GM12878 (cell line): ENCODE results near the gene ZNF385A. TPM values are rescaled to one million over a fixed set of nuclear protein-coding genes. Genes with fewer than 3 reads are reported as not detected.

Experiments used
- ATAC-seq: fragments of 200-7000 bp; cut with Tn5 transposase; 3 replicates; pipeline ENCODE4 v1.9.1; 2020; ENCODE audit warnings: mild to moderate bottlenecking, moderate library complexity
- BruUV-seq: library from RNA; stranded (reverse); fragments of 400-500 nt; replicated peaks from 2 replicates; lab custom pipeline; 2021; lab: Mats Ljungman, UMichigan
- CTCF ChIA-PET: fragments of 300-600 bp; sonication (Branson Sonifier 250); formaldehyde crosslinking; extraction: SDS; loops from one replicate; lab custom pipeline; 2021; ENCODE audit warnings: inconsistent platforms; lab: Yijun Ruan, JAX
- POLR2A ChIA-PET: fragments of 350-600 bp; formaldehyde crosslinking; extraction: SDS; loops from one replicate; lab custom pipeline; 2021; ENCODE audit warnings: inconsistent platforms; lab: Charles Lee
- RAD21 ChIA-PET: fragments of 300-600 bp; sonication (Branson Sonifier 250); formaldehyde crosslinking; loops from one replicate; lab custom pipeline; 2023; ENCODE audit warnings: antibody characterized with exemption; ENCODE audit not compliant: unreplicated experiment; lab: Charles Lee
- SMC1A ChIA-PET: fragments of 300-600 bp; sonication (Branson Sonifier 250); formaldehyde crosslinking; loops from one replicate; lab custom pipeline; 2023; ENCODE audit not compliant: unreplicated experiment, uncharacterized antibody; lab: Charles Lee
- DNase-seq: peaks from one replicate; pipeline ENCODE4 v3.0.0-alpha.2; 2011; ENCODE audit warnings: low read depth, low spot score
- FAIRE-seq: peaks from 3 replicates; lab custom pipeline; 2011; peaks lifted over from hg19 to GRCh38; lab: Jason Lieb, UNC
- H2AFZ ChIP-seq: 2 replicates; pipeline ENCODE4 v1.6.0; 2011; ENCODE audit warnings: low read depth, low read length, control low read depth; ENCODE audit not compliant: control insufficient read depth
- H3K27ac ChIP-seq: 2 replicates; pipeline ENCODE4 v1.5.1; 2011; ENCODE audit warnings: control low read depth; ENCODE audit not compliant: control insufficient read depth, insufficient read depth
- H3K27me3 ChIP-seq, 2 experiments: replicated peaks in 1 of 2; 2 replicates each; pipeline versions ENCODE4 v1.6.0 to v1.6.1; 2011; ENCODE audit warnings: low read length in 1 of 2; ENCODE audit not compliant: control insufficient read depth in 2 of 2, insufficient read depth in 2 of 2
- H3K36me3 ChIP-seq, 2 experiments: 2 replicates each; pipeline ENCODE4 v1.5.1; 2011; ENCODE audit warnings: low read length in 1 of 2; ENCODE audit not compliant: control insufficient read depth in 2 of 2, insufficient read depth in 2 of 2
- H3K4me1 ChIP-seq: 2 replicates; pipeline ENCODE4 v1.6.1; 2011; ENCODE audit warnings: mild to moderate bottlenecking, low read length, moderate library complexity, mixed read lengths; ENCODE audit not compliant: control insufficient read depth, insufficient read depth
- H3K4me2 ChIP-seq: 2 replicates; pipeline ENCODE4 v1.6.0; 2011; ENCODE audit warnings: control low read depth; ENCODE audit not compliant: control insufficient read depth, insufficient read depth
- H3K4me3 ChIP-seq: fragments of 200-600 bp; sonication (generic); 2 replicates; pipeline ENCODE4 v1.5.1; 2016
- H3K79me2 ChIP-seq: 2 replicates; pipeline ENCODE4 v1.6.0; 2011; ENCODE audit warnings: low read length; ENCODE audit not compliant: control insufficient read depth, insufficient read depth
- H3K9ac ChIP-seq: 2 replicates; pipeline ENCODE4 v1.8.0; 2011; ENCODE audit warnings: low read length, control low read depth, mixed read lengths; ENCODE audit not compliant: control insufficient read depth, insufficient read depth
- H3K9me3 ChIP-seq: replicated peaks from 3 replicates; pipeline ENCODE4 v1.5.1; 2011; ENCODE audit warnings: mild to moderate bottlenecking, low read length; ENCODE audit not compliant: control insufficient read depth, insufficient read depth
- H4K20me1 ChIP-seq: 2 replicates; pipeline ENCODE4 v1.6.0; 2011; ENCODE audit not compliant: control insufficient read depth, insufficient read depth
- ATF3 ChIP-seq: IDR thresholded peaks from 2 replicates; pipeline ENCODE4 v1.6.1; 2011; ENCODE audit warnings: low read depth, mild to moderate bottlenecking, low read length, moderate library complexity, borderline replicate concordance; ENCODE audit errors: extremely low read depth
- CHD1 ChIP-seq: IDR thresholded peaks from 2 replicates; pipeline ENCODE4 v1.6.1; 2012; ENCODE audit warnings: low read depth, low read length, improper control_type of control experiment
- DPF2 ChIP-seq: fragments of 450-650 bp; IDR thresholded peaks from 2 replicates; pipeline ENCODE4 v1.6.1; 2017; ENCODE audit warnings: mild to moderate bottlenecking
- EED ChIP-seq: sonication (generic); IDR thresholded peaks from 2 replicates; pipeline ENCODE4 v1.6.1; 2016; ENCODE audit warnings: antibody characterized with exemption, low read depth
- FOXK2 ChIP-seq: fragments of 450-650 bp; IDR thresholded peaks from 2 replicates; pipeline ENCODE4 v1.6.1; 2017; ENCODE audit warnings: mild to moderate bottlenecking, moderate library complexity
- IKZF2 ChIP-seq, 2 experiments: fragments of 450-650 bp; IDR thresholded peaks; 2 replicates each; pipeline ENCODE4 v1.6.1; 2017; ENCODE audit warnings: mild to moderate bottlenecking in 2 of 2, moderate library complexity in 2 of 2
- JUNB ChIP-seq: IDR thresholded peaks from 2 replicates; pipeline ENCODE4 v1.6.1; 2016; ENCODE audit warnings: antibody characterized with exemption, mild to moderate bottlenecking
- LARP7 ChIP-seq: fragments of 450-650 bp; IDR thresholded peaks from 2 replicates; pipeline ENCODE4 v1.6.1; 2017; ENCODE audit warnings: mild to moderate bottlenecking
- MYB ChIP-seq: fragments of 150-350 bp; IDR thresholded peaks from 2 replicates; pipeline ENCODE4 v1.6.1; 2014; ENCODE audit warnings: mild to moderate bottlenecking, low read depth, low read length, borderline replicate concordance
- NFIC ChIP-seq: IDR thresholded peaks from 2 replicates; pipeline ENCODE4 v1.6.1; 2012; ENCODE audit warnings: low read depth, mild to moderate bottlenecking, inconsistent platforms, low read length, moderate library complexity
- NR2F1 ChIP-seq: fragments of 450-650 bp; conservative IDR thresholded peaks from 2 replicates; pipeline ENCODE4 v1.6.1; 2017; ENCODE audit warnings: mild to moderate bottlenecking
- RUNX3 ChIP-seq: IDR thresholded peaks from 2 replicates; pipeline ENCODE4 v1.6.1; 2012; ENCODE audit warnings: low read length, inconsistent platforms
- SREBF2 ChIP-seq: IDR thresholded peaks from 2 replicates; pipeline ENCODE4 v1.6.1; 2012; ENCODE audit warnings: mild to moderate bottlenecking, low read length
- SUZ12 ChIP-seq: fragments of 200-600 bp; sonication (generic); IDR thresholded peaks from one replicate; pipeline ENCODE4 v1.6.1; 2018; ENCODE audit warnings: antibody characterized with exemption, mild to moderate bottlenecking; ENCODE audit not compliant: unreplicated experiment
- TAF1 ChIP-seq: IDR thresholded peaks from 2 replicates; pipeline ENCODE4 v1.6.1; 2011; ENCODE audit warnings: mild to moderate bottlenecking, low read depth, low read length, borderline replicate concordance
- WGBS: methylation state at CpG from one replicate; pipeline ENCODE4 v1.1.6; 2016; ENCODE audit warnings: low lambda C conversion rate; ENCODE audit not compliant: insufficient replicate concordance, insufficient coverage; ENCODE audit errors: missing lambda C conversion rate; 5-methylcytosine and 5-hydroxymethylcytosine counted together
- in situ Hi-C: fragments of 300-500 bp; cut with MboI; formaldehyde crosslinking; loops from 9 replicates; pipeline ENCODE4 v1.14.3; 2018; ENCODE audit warnings: mixed read lengths
- intact Hi-C: fragments of 100-400 bp; cut with micrococcal nuclease; formaldehyde crosslinking; loops from one replicate; pipeline ENCODE4 v1.14.2; 2022; ENCODE audit not compliant: unreplicated experiment
- polyA plus RNA-seq, 11 experiments: library from polyadenylated mRNA; depleted of rRNA in 4 of 11; unstranded in 6 of 11; stranded (reverse) in 5 of 11; fragments of >200 nt; fragmentation: Nextera tagmentation in 4 of 11; fragmentation: Illumina TruSeq in 1 of 11; extraction: Ambion mirVana in 4 of 11; extraction: Trizol in 1 of 11; gene quantifications; 1 replicate in 1 of 11; 2 replicates in 10 of 11; pipeline versions ENCODE4 v1.2.1 to v1.2.3, GENCODE V29; 2011 to 2016; ENCODE audit warnings: inconsistent platforms in 2 of 11, missing spikeins in 2 of 11, low read depth in 1 of 11
- total RNA-seq, 4 experiments: library from RNA; depleted of rRNA in 3 of 4; stranded (reverse); fragments of >200 nt in 3 of 4; fragmentation: Illumina TruSeq in 1 of 4; extraction: Trizol in 1 of 4; gene quantifications; 2 replicates each; pipeline versions ENCODE4 v1.2.1 to v1.2.3, GENCODE V29; 2013 to 2021

ZNF385A gene
- total and polyA plus RNA-seq, 10 of the 15 experiments (the other 5 are each of a cell fraction or from before 2014, with no cell fraction given): 0.26 to 26.1 (median 4.9) TPM

GRCh38 chr12:54364413-54364812 is 20.1 kb downstream of the ZNF385A start, which contains the start of gene GPR84 (continued):
- TF ChIP-seq IKZF2 (IDR thresholded peaks at IDR 0.05): peak; percentile 63 to 80
- no peak for TF ChIP-seq SUZ12
- peak; percentile 46; the same call in 1 of the 2 replicates for TF ChIP-seq NFIC
- peak; percentile 80 for TF ChIP-seq EED
- TF ChIP-seq LARP7: no peak
- 0 out of 2 replicates have a peak, but pooled peaks have one; percentile 28 for TF ChIP-seq TAF1
- no peak for TF ChIP-seq NR2F1
- no peak for TF ChIP-seq FOXK2
- TF ChIP-seq JUNB: no peak
- TF ChIP-seq RUNX3: peak; percentile 73

- POLR2A ChIA-PET: interaction anchor here (1.0 kb wide), 1 partner anchor 39 kb away, joined by 4 read pairs; the partner anchor contains the start of gene COPZ1
Observed at GRCh38 chr12:54363618-54364017, 20.9 kb downstream of the ZNF385A start.

More at GRCh38 chr12:54363618-54364017, 20.9 kb downstream of the ZNF385A start:
- Histone ChIP-seq H3K4me2 (peak overlapping the region; percentile 74), H3K27ac (peak overlapping the region; percentile 49), H3K4me3 (0 out of 2 replicates have a peak overlapping the region, but pooled peaks have one; percentile 47), H2AFZ (no peak overlapping the region), H4K20me1 (no peaks in the 10 kb centered on the region), H3K27me3 (no peaks in the 10 kb centered on the region), H3K9me3 (no peaks in the 10 kb centered on the region), H3K79me2 (no peaks in the 10 kb centered on the region), H3K36me3 (no peaks in the 10 kb centered on the region), H3K9ac (peak overlapping the region; percentile 19; the same call in 1 of the 2 replicates), H3K4me1 (peaks cover 30% of the 10 kb centered on the region)
- BruUV-seq: TSS peak; percentile 89
- TF ChIP-seq CHD1: no peak
- TF ChIP-seq ATF3: no peak
- TF ChIP-seq MYB: no peak
- TF ChIP-seq DPF2: no peak
- no peak for TF ChIP-seq SREBF2
- 75% methylated on average over 6 of the region's 6 CpGs for WGBS
- in situ Hi-C loops: loop anchor here (5.0 to 10.0 kb wide), 3 partner anchors 66 to 339 kb away; partner anchors contain the start of gene HOXC6
- DNase-seq (no peak), ATAC-seq (no peak), FAIRE-seq (peak; percentile 61)
- intact Hi-C loops: no loop called here
- CTCF ChIA-PET: interaction anchor here (1.1 to 8.6 kb wide), 12 partner anchors 11 to 149 kb away, joined by 3 to 116 read pairs (median 34); partner anchors contain the start of genes HNRNPA1 and ZNF385A
- RAD21 ChIA-PET: interaction anchor here (0.6 to 1.1 kb wide), 2 partner anchors 111 to 143 kb away, joined by 3 to 6 read pairs; no protein-coding TSS in a partner anchor
- SMC1A ChIA-PET: interaction anchor here (1.1 to 1.2 kb wide), 2 partner anchors 26 to 27 kb away, joined by 3 read pairs; no protein-coding TSS in a partner anchor
